Tibial nerve (tissue), 4 donors: Measurements from ENCODE around the gene NSMCE4A.

Experiments used
- CTCF ChIP-seq, 5 experiments: fragments of 200-600 bp in 3 of 5; fragments of 450-650 bp in 2 of 5; sonication (generic) in 3 of 5; IDR thresholded peaks; one replicate each; pipeline ENCODE4 v1.5.1; 2016 to 2019; ENCODE audit warnings: antibody characterized with exemption in 5 of 5, mild to moderate bottlenecking in 3 of 5, moderate library complexity in 2 of 5
- EP300 ChIP-seq, 2 donors: sonication (generic); formaldehyde crosslinking; IDR thresholded peaks; one replicate each; pipeline ENCODE4 v1.6.1; 2017; ENCODE audit warnings: antibody characterized with exemption in 2 of 2, mild to moderate bottlenecking in 1 of 2
- POLR2A ChIP-seq, 2 donors: fragments of 450-650 bp; IDR thresholded peaks; one replicate each; pipeline ENCODE4 v1.6.1; 2017; ENCODE audit warnings: antibody characterized with exemption in 2 of 2, mild to moderate bottlenecking in 2 of 2, moderate library complexity in 2 of 2

GRCh38 chr10:121998462-121998861 lies 23.4 kb upstream of the NSMCE4A start:
- TF ChIP-seq CTCF (IDR thresholded peaks at IDR 0.05) = no peak
- no peak for TF ChIP-seq POLR2A (IDR thresholded peaks at IDR 0.05)
- TF ChIP-seq EP300 (IDR thresholded peaks at IDR 0.05) = no peak
